ENCODE data around the gene ZNF587B.

DNA sequence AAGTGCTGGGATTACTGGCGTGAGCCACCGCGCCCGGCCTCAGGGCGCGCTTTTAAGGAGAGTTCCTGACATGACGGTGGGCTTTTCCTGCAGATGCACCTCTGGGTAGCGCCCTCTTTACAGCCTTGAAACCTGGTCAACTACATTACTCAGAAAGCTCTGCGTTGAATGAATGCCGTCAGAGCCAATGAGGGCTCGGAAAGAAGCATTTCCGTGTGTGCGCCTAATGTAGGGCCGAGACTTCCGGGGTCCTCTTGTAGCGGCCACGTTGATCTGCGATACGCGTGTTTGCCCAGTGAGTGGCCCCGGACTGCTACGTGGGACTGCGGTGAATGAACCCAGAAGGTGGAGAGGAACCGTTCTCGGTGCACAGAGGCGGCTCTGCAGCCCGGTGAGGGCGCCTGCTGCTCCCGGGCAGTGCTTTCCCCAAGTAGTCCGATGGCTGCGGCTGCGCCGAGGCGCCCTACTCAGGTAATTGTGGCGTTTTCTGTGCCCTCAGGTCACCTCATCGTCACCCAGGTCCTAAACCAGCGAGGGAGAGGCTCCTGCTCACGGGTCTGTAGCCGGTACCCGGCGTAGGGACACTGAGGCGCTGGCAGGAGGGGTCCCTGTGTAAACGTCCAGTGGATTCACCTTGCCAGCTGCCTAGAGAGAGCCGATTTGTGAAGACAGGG lies 10.5 kb upstream of the ZNF587B start:
- TF ChIP-seq POLR2AphosphoS5 (IDR thresholded peaks at IDR 0.05) = peak; percentile 87 to 91 (median 87)
- TF ChIP-seq, protein P1, sequence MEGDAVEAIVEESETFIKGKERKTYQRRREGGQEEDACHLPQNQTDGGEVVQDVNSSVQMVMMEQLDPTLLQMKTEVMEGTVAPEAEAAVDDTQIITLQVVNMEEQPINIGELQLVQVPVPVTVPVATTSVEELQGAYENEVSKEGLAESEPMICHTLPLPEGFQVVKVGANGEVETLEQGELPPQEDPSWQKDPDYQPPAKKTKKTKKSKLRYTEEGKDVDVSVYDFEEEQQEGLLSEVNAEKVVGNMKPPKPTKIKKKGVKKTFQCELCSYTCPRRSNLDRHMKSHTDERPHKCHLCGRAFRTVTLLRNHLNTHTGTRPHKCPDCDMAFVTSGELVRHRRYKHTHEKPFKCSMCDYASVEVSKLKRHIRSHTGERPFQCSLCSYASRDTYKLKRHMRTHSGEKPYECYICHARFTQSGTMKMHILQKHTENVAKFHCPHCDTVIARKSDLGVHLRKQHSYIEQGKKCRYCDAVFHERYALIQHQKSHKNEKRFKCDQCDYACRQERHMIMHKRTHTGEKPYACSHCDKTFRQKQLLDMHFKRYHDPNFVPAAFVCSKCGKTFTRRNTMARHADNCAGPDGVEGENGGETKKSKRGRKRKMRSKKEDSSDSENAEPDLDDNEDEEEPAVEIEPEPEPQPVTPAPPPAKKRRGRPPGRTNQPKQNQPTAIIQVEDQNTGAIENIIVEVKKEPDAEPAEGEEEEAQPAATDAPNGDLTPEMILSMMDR (IDR thresholded peaks at IDR 0.05 in 8 of 11, conservative IDR thresholded peaks at IDR 0.05 in 3 of 11) = peak in 1 of 11 experiments; percentile 9
